NCI-H128 (cell line): ENCODE measurements around the gene BTBD7.

ENCODE experiments used
- DNase-seq: peaks from one replicate; lab custom pipeline; 2025; ENCODE audit not compliant: unreplicated experiment; lab: John Stamatoyannopoulos, UW

Gene BTBD7

GRCh38 chr14:93195316-93195999, 137.4 kb downstream of the BTBD7 start:
- DNase-seq: no peak
